Esophagus squamous epithelium (tissue), 4 donors: ENCODE data around the gene ADAMTS13.

Experiments used
- CTCF ChIP-seq, 6 experiments: fragments of 450-650 bp in 4 of 6; fragments of 200-600 bp in 2 of 6; sonication (generic) in 2 of 6; IDR thresholded peaks; one replicate each; pipeline ENCODE4 v1.5.1; 2016 to 2019; ENCODE audit warnings: antibody characterized with exemption in 6 of 6, mild to moderate bottlenecking in 4 of 6, moderate library complexity in 4 of 6
- POLR2A ChIP-seq, 4 donors: fragments of 450-650 bp; IDR thresholded peaks; one replicate each; pipeline ENCODE4 v1.6.1; 2017; ENCODE audit warnings: antibody characterized with exemption in 4 of 4, mild to moderate bottlenecking in 4 of 4, moderate library complexity in 3 of 4

DNA sequence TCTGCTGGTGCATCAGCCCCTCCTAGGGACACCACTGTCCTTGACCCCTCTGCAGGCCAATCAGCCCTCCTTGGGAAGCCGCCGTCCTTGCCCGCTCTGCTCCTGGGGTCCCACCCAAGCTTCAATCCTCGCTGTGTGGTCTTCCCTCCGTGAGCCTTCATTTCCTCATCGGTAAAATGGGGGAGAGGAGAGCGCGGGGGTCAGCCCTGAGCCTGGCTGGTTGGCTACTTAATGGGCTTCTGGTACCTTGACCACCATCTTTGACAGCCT is 69.4 kb downstream of the ADAMTS13 start:
- no peak for TF ChIP-seq CTCF (IDR thresholded peaks at IDR 0.05)
- no peak for TF ChIP-seq POLR2A (IDR thresholded peaks at IDR 0.05)
